HepG2 (cell line): ENCODE results near the gene AMIGO2. TPM values are rescaled to one million over a fixed set of nuclear protein-coding genes. Genes with fewer than 3 reads are reported as not detected.

Source experiments
- ATAC-seq: fragments of 200-7000 bp; cut with Tn5 transposase; 3 replicates; pipeline ENCODE4 v1.9.1; 2020; ENCODE audit warnings: mild to moderate bottlenecking, moderate library complexity
- BruUV-seq: library from RNA; stranded (reverse); fragments of 400-500 nt; replicated peaks from 2 replicates; lab custom pipeline; 2021; lab: Mats Ljungman, UMichigan
- CTCF ChIA-PET: fragments of 300-600 bp; formaldehyde crosslinking; extraction: SDS; loops from one replicate; lab custom pipeline; 2021; ENCODE audit warnings: low total read pairs, inconsistent platforms, low intra/inter-chr PET ratio; lab: Yijun Ruan, JAX
- POLR2A ChIA-PET: fragments of 350-600 bp; sonication (Branson Sonifier 250); formaldehyde crosslinking; loops from one replicate; lab custom pipeline; 2020; ENCODE audit warnings: antibody characterized with exemption, inconsistent platforms; lab: Yijun Ruan, JAX
- DNase-seq: peaks from one replicate; pipeline ENCODE4 v3.0.0-alpha.2; 2015; ENCODE audit warnings: low spot score
- FAIRE-seq: peaks from 3 replicates; lab custom pipeline; 2011; peaks lifted over from hg19 to GRCh38; lab: Jason Lieb, UNC
- H2AFZ ChIP-seq: one replicate; pipeline ENCODE4 v1.6.1; 2011; ENCODE audit warnings: low read length, inconsistent platforms
- H3K27ac ChIP-seq: fragments of 300-600 bp; 3 replicates; pipeline ENCODE4 v1.8.0; 2011; ENCODE audit warnings: mixed run types, mild to moderate bottlenecking, mixed read lengths, low read length, inconsistent platforms; ENCODE audit not compliant: insufficient read depth; ENCODE audit errors: extremely low read length
- H3K27me3 ChIP-seq, 2 experiments: fragments of 200-600 bp in 1 of 2; 2 replicates in 1 of 2; 3 replicates in 1 of 2; pipeline versions ENCODE4 v1.6.0 to v1.8.0; 2011; ENCODE audit warnings: low read length in 2 of 2, mild to moderate bottlenecking in 2 of 2, moderate library complexity in 2 of 2, inconsistent platforms in 1 of 2; ENCODE audit not compliant: insufficient read depth in 2 of 2, control insufficient read depth in 1 of 2
- H3K36me3 ChIP-seq, 2 experiments: fragments of 200-600 bp in 1 of 2; replicated peaks in 1 of 2; 2 replicates in 1 of 2; 3 replicates in 1 of 2; pipeline versions ENCODE4 v1.5.1 to v1.8.0; 2011; ENCODE audit warnings: low read length in 2 of 2, inconsistent platforms in 1 of 2; ENCODE audit not compliant: insufficient read depth in 2 of 2, control insufficient read depth in 1 of 2
- H3K4me1 ChIP-seq: 2 replicates; pipeline ENCODE4 v1.5.1; 2012; ENCODE audit warnings: low read length, inconsistent platforms; ENCODE audit not compliant: insufficient read depth
- H3K4me2 ChIP-seq: 2 replicates; pipeline ENCODE4 v1.6.0; 2011; ENCODE audit warnings: low read depth, low read length, inconsistent platforms
- H3K4me3 ChIP-seq, 3 experiments: fragments of 200-600 bp in 1 of 3; sonication (generic), shearing (Covaris generic) in 1 of 3; replicated peaks in 1 of 3; 2 replicates each; pipeline ENCODE4 v1.5.1; 2011 to 2016; ENCODE audit warnings: low read length in 3 of 3, inconsistent platforms in 2 of 3, low read depth in 2 of 3, mild to moderate bottlenecking in 2 of 3, control low read depth in 1 of 3, mixed read lengths in 1 of 3; ENCODE audit not compliant: insufficient read depth in 1 of 3
- H3K79me2 ChIP-seq: one replicate; pipeline ENCODE4 v1.6.1; 2011; ENCODE audit warnings: low read length, inconsistent platforms; ENCODE audit not compliant: insufficient read depth
- H3K9ac ChIP-seq: 2 replicates; pipeline ENCODE4 v1.6.0; 2011; ENCODE audit warnings: mild to moderate bottlenecking, low read depth, low read length, inconsistent platforms; ENCODE audit not compliant: insufficient read depth
- H3K9me3 ChIP-seq: 2 replicates; pipeline ENCODE4 v1.5.1; 2012; ENCODE audit warnings: mild to moderate bottlenecking, low read length
- H4K20me1 ChIP-seq: 2 replicates; pipeline ENCODE4 v1.6.0; 2011; ENCODE audit warnings: inconsistent platforms, mild to moderate bottlenecking, low read length, moderate library complexity; ENCODE audit not compliant: insufficient read depth
- CEBPB ChIP-seq: IDR thresholded peaks from 2 replicates; pipeline ENCODE4 v1.6.1; 2011; ENCODE audit warnings: low read depth, low read length, improper control_type of control experiment, borderline replicate concordance
- ELF1 ChIP-seq: sonication (generic); formaldehyde crosslinking; IDR thresholded peaks from 2 replicates; pipeline ENCODE4 v1.4.0; 2020; ENCODE audit warnings: missing genetic modification reagents
- HDAC6 ChIP-seq: fragments of 200-600 bp; sonication (generic); IDR thresholded peaks from 2 replicates; pipeline ENCODE4 v1.7.0; 2017; ENCODE audit warnings: mild to moderate bottlenecking, antibody characterized with exemption, low read length, low read depth
- HNRNPL ChIP-seq: fragments of 200-400 bp; formaldehyde crosslinking; IDR thresholded peaks from 2 replicates; pipeline ENCODE4 v1.6.1; 2017; ENCODE audit warnings: mild to moderate bottlenecking, low read depth, low read length
- JDP2 ChIP-seq: sonication (generic); formaldehyde crosslinking; IDR thresholded peaks from 2 replicates; pipeline ENCODE4 v1.8.1; 2022; ENCODE audit warnings: missing genetic modification reagents, borderline replicate concordance
- KLF9 ChIP-seq: IDR thresholded peaks from 2 replicates; pipeline ENCODE4 v1.6.1; 2016; ENCODE audit warnings: low read depth
- PITX1 ChIP-seq: sonication (generic); formaldehyde crosslinking; IDR thresholded peaks from 2 replicates; pipeline ENCODE4 v1.5.1; 2020; ENCODE audit warnings: mild to moderate bottlenecking, missing genetic modification reagents
- PRDM15 ChIP-seq: sonication (generic); formaldehyde crosslinking; IDR thresholded peaks from 2 replicates; pipeline ENCODE4 v1.4.0; 2020; ENCODE audit warnings: missing genetic modification reagents
- SP1 ChIP-seq, 2 experiments: fragments of 450-650 bp in 1 of 2; sonication (generic) in 1 of 2; formaldehyde crosslinking in 1 of 2; IDR thresholded peaks; 2 replicates each; pipeline versions ENCODE4 v1.4.0 to v1.6.1; 2016 to 2020; ENCODE audit warnings: missing genetic modification reagents in 1 of 2
- ZNF558 ChIP-seq: sonication (generic); formaldehyde crosslinking; IDR thresholded peaks from 2 replicates; pipeline ENCODE4 v1.9.0; 2022; ENCODE audit warnings: mild to moderate bottlenecking, missing genetic modification reagents, borderline replicate concordance
- ZNF569 ChIP-seq: sonication (generic); formaldehyde crosslinking; IDR thresholded peaks from 2 replicates; pipeline ENCODE4 v1.5.0; 2020; ENCODE audit warnings: mild to moderate bottlenecking, missing genetic modification reagents, moderate library complexity, borderline replicate concordance
- ZNF724P ChIP-seq: sonication (generic); formaldehyde crosslinking; IDR thresholded peaks from 2 replicates; pipeline ENCODE4 v1.8.0; 2022; ENCODE audit warnings: missing genetic modification reagents, borderline replicate concordance
- ZNF770 ChIP-seq: sonication (generic); formaldehyde crosslinking; IDR thresholded peaks from 2 replicates; pipeline ENCODE4 v1.5.0; 2020; ENCODE audit warnings: mild to moderate bottlenecking, missing genetic modification reagents
- ZSCAN22 ChIP-seq: sonication (generic); formaldehyde crosslinking; IDR thresholded peaks from 2 replicates; pipeline ENCODE4 v1.4.0; 2020; ENCODE audit warnings: mild to moderate bottlenecking, missing genetic modification reagents
- WGBS: methylation state at CpG from one replicate; pipeline ENCODE4 v1.1.6; 2017; ENCODE audit warnings: low lambda C conversion rate; 5-methylcytosine and 5-hydroxymethylcytosine counted together
- in situ Hi-C: cut with HindIII; loops from 2 replicates; pipeline ENCODE4 v1.10.0; 2017; ENCODE audit warnings: low pct_unique_long_range_greater_than_20kb; ENCODE audit not compliant: extremely low pct_ligation_motif_present
- intact Hi-C: fragments of 100-400 bp; cut with micrococcal nuclease; formaldehyde crosslinking; loops from one replicate; pipeline ENCODE4 v1.10.0; 2022; ENCODE audit not compliant: unreplicated experiment
- polyA plus RNA-seq, 8 experiments: library from polyadenylated mRNA; depleted of rRNA in 3 of 8; stranded (reverse) in 7 of 8; unstranded in 1 of 8; fragments of >200 nt; fragmentation: Illumina TruSeq in 4 of 8; extraction: Trizol in 4 of 8; gene quantifications; 2 replicates each; pipeline versions ENCODE4 v1.2.1 to v1.2.3, GENCODE V29; 2011 to 2016; ENCODE audit warnings: low read depth in 4 of 8, missing spikeins in 1 of 8, mixed read lengths in 1 of 8; ENCODE audit not compliant: insufficient read depth in 1 of 8
- total RNA-seq, 5 experiments: library from RNA; depleted of rRNA; stranded (reverse); fragments of >200 nt; fragmentation: Illumina TruSeq; extraction: Trizol; gene quantifications; 2 replicates each; pipeline ENCODE4 v1.2.3, GENCODE V29; 2016; ENCODE audit warnings: low read depth in 1 of 5
- TF ChIP-seq, protein P1 (sequence below), 2 experiments: sonication (generic) in 1 of 2; formaldehyde crosslinking in 1 of 2; IDR thresholded peaks; 2 replicates each; pipeline versions ENCODE4 v1.5.1 to v1.6.1; 2011 to 2020; ENCODE audit warnings: borderline replicate concordance in 1 of 2, low read depth in 1 of 2, low read length in 1 of 2, mild to moderate bottlenecking in 1 of 2, missing genetic modification reagents in 1 of 2, moderate library complexity in 1 of 2
- TF ChIP-seq, protein P2 (sequence below): sonication (generic); formaldehyde crosslinking; IDR thresholded peaks from 2 replicates; pipeline ENCODE4 v1.4.0; 2020; ENCODE audit warnings: missing genetic modification reagents

Gene AMIGO2
- total and polyA plus RNA-seq, 2 of the 13 experiments (the other 11 are each of a cell fraction or from before 2014, with no cell fraction given): not detected

- ATAC-seq (no peak), FAIRE-seq (no peak), DNase-seq (no peak)
- no TSS peak for BruUV-seq
- H3K79me2 ChIP-seq: no peaks in the 10 kb centered on the region
- in situ Hi-C loops (no loop called here), intact Hi-C loops (no loop called here)
- no peak overlapping the region for H3K4me3 ChIP-seq
- H3K9ac ChIP-seq: no peak overlapping the region
- ChIA-PET CTCF (no interaction called here), POLR2A (no interaction called here)
- no peaks in the 10 kb centered on the region for H3K36me3 ChIP-seq
- WGBS: 0% methylated on average over 1 of the region's 1 CpG
- H4K20me1 ChIP-seq: no peaks in the 10 kb centered on the region
- H3K27me3 ChIP-seq: no peaks in the 10 kb centered on the region; a peak in 1 of 5 replicates
- H2AFZ ChIP-seq: no peak overlapping the region
- H3K4me1 ChIP-seq: no peaks in the 10 kb centered on the region
- H3K9me3 ChIP-seq: no peaks in the 10 kb centered on the region
- no peak overlapping the region for H3K4me2 ChIP-seq
- H3K27ac ChIP-seq: no peak overlapping the region
- TF ChIP-seq, protein P1, sequence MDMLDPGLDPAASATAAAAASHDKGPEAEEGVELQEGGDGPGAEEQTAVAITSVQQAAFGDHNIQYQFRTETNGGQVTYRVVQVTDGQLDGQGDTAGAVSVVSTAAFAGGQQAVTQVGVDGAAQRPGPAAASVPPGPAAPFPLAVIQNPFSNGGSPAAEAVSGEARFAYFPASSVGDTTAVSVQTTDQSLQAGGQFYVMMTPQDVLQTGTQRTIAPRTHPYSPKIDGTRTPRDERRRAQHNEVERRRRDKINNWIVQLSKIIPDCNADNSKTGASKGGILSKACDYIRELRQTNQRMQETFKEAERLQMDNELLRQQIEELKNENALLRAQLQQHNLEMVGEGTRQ (IDR thresholded peaks at IDR 0.05; ENCODE audit: low read depth, low read length): no peak
- TF ChIP-seq, protein P1 (CRISPR knock-in tag; IDR thresholded peaks at IDR 0.05; ENCODE audit: borderline replicate concordance): no peak
- TF ChIP-seq KLF9 (CRISPR knock-in tag): no peak
- no peak for TF ChIP-seq ZSCAN22 (CRISPR knock-in tag)
- TF ChIP-seq JDP2: no peak
- TF ChIP-seq ZNF558: no peak
- no peak for TF ChIP-seq ZNF569
- TF ChIP-seq ELF1 (CRISPR knock-in tag): no peak
- no peak for TF ChIP-seq CEBPB
- TF ChIP-seq PRDM15 (CRISPR knock-in tag): no peak
- no peak for TF ChIP-seq SP1 (IDR thresholded peaks at IDR 0.05)
- no peak for TF ChIP-seq SP1 (CRISPR knock-in tag; IDR thresholded peaks at IDR 0.05)
- no peak for TF ChIP-seq ZNF770
- no peak for TF ChIP-seq HNRNPL
- TF ChIP-seq, protein P2, sequence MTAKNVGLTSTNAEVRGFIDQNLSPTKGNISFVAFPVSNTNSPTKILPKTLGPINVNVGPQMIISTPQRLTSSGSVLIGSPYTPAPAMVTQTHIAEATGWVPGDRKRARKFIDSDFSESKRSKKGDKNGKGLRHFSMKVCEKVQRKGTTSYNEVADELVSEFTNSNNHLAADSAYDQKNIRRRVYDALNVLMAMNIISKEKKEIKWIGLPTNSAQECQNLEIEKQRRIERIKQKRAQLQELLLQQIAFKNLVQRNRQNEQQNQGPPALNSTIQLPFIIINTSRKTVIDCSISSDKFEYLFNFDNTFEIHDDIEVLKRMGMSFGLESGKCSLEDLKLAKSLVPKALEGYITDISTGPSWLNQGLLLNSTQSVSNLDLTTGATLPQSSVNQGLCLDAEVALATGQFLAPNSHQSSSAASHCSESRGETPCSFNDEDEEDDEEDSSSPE: no peak
- no peak for TF ChIP-seq ZNF724P (CRISPR knock-in tag)
- no peak for TF ChIP-seq HDAC6
- no peak for TF ChIP-seq PITX1 (CRISPR knock-in tag)
Observed at GRCh38 chr12:47123730-47124129, 44.0 kb upstream of the AMIGO2 start.
